MM.1S (cell line): ENCODE data around the gene KCNG2.

Experiments
- CTCF ChIP-seq: fragments of 300-600 bp; sonication (generic); IDR thresholded peaks from 2 replicates; pipeline ENCODE4 v1.5.1; 2016; ENCODE audit warnings: antibody characterized with exemption, low read length, mixed read lengths
- EZH2 ChIP-seq: fragments of 300-600 bp; sonication (generic); optimal IDR thresholded peaks from 2 replicates; pipeline ENCODE3; 2017; ENCODE audit warnings: low read depth, mild to moderate bottlenecking, antibody characterized with exemption, low read length, mixed read lengths
- EZH2phosphoT487 ChIP-seq: fragments of 300-600 bp; sonication (generic); IDR thresholded peaks from 2 replicates; pipeline ENCODE4 v1.6.1; 2018; ENCODE audit warnings: antibody characterized with exemption, low read length

GRCh38 chr18:79922971-79923411, 125.3 kb downstream of the KCNG2 start:
- TF ChIP-seq CTCF: no peak
- no peak for TF ChIP-seq EZH2
- no peak for TF ChIP-seq EZH2phosphoT487
